GM19239 (cell line): ENCODE measurements around the gene ELP5.

ENCODE experiments used
- DNase-seq: peaks from one replicate; pipeline ENCODE4 v3.0.0; 2011; ENCODE audit warnings: low spot score; ENCODE audit not compliant: insufficient read length
- FAIRE-seq: peaks from 2 replicates; lab custom pipeline; 2011; peaks lifted over from hg19 to GRCh38; lab: Jason Lieb, UNC

ELP5 gene, protein sequence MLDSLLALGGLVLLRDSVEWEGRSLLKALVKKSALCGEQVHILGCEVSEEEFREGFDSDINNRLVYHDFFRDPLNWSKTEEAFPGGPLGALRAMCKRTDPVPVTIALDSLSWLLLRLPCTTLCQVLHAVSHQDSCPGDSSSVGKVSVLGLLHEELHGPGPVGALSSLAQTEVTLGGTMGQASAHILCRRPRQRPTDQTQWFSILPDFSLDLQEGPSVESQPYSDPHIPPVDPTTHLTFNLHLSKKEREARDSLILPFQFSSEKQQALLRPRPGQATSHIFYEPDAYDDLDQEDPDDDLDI

DNA sequence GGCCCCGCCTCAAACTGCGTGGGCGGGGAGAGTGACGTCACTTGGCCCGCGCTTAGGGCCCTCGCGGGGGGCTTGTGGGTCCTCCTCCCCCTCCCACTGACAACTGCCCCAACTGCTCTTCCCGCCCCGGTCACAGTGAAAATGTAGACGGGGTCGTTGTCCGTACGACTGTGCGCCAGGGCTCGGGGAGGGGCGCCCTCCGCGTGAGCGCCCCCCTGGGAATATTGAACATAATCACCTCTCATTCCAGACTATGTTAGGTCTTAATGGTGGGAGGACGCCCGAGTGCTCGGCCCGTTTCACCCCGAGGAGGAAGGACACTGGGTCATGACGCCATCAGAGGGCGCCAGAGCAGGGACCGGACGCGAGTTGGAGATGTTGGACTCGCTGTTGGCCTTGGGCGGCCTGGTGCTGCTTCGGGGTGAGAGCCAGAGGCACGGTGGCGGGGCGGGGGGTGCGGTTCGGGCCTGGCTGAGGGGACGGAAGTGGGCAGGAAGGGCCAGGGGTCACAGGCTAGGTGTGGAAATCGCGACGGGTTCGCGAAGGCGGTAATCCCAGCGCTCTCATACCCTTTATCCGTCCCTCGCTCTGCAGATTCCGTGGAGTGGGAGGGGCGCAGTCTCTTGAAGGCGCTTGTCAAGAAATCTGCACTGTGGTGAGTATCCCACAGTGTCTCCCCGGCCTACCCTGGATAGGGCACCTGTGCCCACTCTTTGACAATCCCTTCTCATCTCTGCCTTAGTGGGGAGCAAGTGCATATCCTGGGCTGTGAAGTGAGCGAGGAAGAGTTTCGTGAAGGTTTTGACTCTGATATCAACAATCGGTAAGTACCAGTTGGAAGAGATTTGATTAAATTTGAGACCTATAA is at the start of gene ELP5:
Gene ELP5 (plus strand): TSS at position 40 of the 868 bp plus-strand sequence. CDS start 336 bp downstream, at position 376.
- peak; percentile 91 for DNase-seq
- no peak for FAIRE-seq

DNA sequence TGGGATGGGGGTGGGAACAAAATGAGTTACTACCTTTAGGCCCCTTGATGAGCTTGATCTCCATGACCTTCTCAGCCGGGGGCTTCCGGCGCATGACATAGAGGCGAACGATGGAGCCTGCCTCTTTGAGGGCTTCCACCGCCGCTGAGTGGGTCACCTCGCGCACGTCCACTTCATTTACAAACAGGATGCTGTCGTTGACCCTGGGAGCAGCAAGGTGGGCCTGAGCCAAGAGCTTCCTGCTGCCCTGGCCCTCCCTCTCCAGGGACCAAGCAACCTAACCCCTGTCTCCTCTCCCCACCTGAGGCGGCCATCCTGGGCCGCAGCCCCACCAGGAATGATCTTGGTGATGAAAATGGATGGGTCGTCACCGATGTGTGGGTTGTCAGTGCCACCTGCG is 48.6 kb upstream of the ELP5 start:
- DNase-seq (no peak), FAIRE-seq (no peak)

DNA sequence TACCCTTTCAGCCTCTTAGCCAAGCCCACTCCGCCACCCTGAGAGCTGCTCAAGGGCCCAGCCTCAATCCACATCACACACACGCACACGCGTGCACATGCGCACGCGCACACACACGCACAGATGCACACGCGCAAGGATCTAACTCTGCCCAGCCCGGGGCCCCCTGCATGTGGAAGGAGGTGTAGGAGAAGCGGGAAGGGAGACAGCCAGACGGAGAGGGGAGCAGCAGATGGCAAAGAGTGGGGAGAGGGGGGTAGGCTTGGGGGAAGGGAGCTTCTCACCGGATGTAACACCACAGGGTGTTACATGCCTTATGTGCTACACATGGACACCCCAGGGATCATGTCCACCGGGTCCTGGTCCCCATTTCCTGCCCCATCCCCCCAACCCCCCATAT is 47.7 kb upstream of the ELP5 start:
- FAIRE-seq, result no peak
- DNase-seq, result no peak

- FAIRE-seq, result peak; percentile 99
- peak; percentile 99 for DNase-seq
These were observed 47.1 kb upstream of the ELP5 start for GRCh38 chr17:7204828-7205461.

DNA sequence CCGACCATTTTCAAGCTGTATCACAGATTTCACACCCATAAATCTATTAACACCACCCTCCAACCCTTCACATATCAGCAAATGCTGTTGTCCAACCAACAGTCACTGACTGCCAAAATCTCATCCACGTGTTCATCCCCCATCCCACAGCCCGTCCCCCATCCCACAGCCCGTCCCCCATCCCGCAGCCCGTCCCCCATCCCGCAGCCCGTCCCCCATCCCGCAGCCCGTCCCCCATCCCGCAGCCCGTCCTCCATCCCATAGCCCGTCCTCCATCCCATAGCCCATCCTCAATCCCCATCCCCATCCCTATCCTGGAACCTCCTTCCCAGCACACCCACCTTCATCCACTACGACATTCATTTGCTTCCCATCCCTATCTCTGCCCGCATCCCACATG is 46.5 kb upstream of the ELP5 start:
- no peak for FAIRE-seq

GRCh38 chr17:7207120-7208001 is 44.7 kb upstream of the ELP5 start:
- FAIRE-seq (no peak), DNase-seq (no peak)

More for the DNA sequence above, 46.5 kb upstream of the ELP5 start:
- no peak for DNase-seq

- DNase-seq (no peak), FAIRE-seq (no peak)
These were observed 43.9 kb upstream of the ELP5 start for GRCh38 chr17:7208027-7208571.

GRCh38 chr17:7208754-7209460 is 43.1 kb upstream of the ELP5 start:
- no peak for FAIRE-seq
- DNase-seq, result no peak

DNA sequence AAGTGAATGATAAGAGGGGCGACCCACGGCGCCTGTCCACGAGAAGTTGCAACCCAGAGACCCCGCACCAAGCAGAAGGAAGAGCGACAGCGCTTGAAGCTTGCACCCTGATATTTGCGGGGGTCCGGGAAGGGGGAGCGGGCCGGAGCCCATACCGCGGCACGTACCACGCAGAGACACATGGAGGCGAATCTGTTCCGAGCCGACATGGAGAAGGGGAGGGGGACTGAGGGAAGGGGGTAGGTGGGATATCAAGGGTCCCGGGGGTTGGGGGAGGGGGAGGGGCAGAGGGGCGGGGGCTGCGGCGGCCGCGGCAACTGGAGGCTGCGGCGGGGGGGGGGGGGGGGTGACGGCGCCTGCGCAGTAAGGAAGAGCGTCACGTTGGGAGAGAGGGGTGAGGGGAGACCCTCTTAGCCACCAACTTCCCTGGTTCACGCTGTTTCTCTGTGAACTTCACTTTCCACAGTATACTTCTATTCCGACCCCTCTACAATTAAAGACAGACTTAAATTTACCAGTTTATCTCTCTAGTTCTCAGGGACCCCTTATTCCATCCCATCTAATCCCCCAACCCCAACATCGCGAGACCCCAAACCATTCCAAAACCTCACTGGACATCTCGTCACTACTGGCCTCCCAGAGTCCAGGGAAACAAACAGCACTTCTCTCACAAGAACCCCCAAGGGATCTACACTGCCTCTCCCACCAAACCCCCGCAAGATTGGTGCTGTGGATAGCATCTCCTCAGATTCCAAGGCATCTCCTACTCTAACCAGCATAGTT is 40.3 kb upstream of the ELP5 start:
- no peak for FAIRE-seq
- no peak for DNase-seq

- no peak for DNase-seq
- no peak for FAIRE-seq
These were observed 38.1 kb upstream of the ELP5 start for GRCh38 chr17:7213895-7214299.

DNA sequence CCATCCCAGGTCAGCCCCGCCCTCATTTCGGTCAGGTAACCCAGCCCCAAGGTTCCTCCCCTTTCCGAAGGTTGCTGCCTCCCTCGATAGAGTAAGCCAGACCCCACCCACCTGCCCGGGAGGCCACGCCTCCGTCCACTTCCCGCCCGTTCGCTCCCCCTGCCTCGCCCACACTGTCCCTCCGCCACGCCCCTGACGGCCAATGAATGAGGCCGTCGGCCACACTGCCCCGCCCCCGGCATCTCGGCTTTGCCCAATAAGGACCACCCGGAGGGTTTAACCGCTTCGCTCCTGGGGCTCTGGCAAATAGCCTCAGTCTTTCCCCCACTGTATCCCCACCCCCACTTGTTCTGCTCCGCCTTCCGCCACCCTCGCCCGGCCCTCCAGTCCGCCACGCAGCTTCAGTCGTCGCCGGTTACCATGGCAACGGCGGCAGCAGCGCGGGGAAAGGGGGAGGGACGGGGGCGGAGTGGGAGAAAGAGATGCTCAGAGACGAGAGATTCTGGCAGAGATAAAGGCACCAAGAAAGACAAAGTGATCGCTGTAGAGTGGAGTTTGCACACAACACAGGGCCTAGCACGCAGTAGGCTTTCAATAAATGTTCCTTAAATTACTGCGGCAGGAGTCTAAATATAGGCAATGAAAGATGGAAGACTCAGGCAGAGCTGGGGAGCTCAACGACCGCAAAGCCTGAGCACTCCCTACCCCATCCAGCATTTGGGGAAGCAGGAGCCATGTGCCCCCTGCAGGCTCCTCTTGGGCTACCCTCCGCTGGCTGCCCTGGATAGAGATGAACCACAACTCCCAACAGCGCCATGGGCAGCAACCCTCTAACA is 37.5 kb upstream of the ELP5 start:
- FAIRE-seq, result peak; percentile 97
- peak; percentile 99 for DNase-seq

DNA sequence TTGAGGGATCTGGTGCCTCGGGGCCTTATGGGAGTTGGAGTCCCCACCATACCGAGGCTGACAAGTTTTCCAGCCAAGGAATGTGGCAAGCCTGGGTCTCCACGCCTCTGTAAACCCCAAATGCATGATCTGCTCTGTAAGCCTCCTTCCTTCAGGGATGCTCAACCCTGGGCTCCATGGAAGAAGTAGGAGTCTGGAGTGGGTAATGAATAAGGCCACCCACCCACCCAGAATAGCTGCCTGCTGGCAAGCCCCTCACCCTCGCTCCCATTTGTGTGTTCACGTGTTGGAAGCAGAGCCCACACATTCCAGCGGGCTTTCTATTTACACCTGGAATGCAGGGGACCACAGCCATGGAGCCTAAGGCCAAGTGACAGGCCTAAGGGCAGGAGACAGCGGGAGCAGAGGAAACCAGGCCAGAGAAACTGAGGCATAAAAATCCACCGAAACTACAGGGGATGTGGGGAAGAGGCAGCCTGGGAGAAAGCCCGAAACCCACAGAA is 36.8 kb upstream of the ELP5 start:
- DNase-seq, result no peak
- FAIRE-seq, result no peak

- FAIRE-seq, result no peak
- no peak for DNase-seq
These were observed 36.3 kb upstream of the ELP5 start for GRCh38 chr17:7215652-7216180.

GRCh38 chr17:7216242-7217112 is 35.5 kb upstream of the ELP5 start:
- no peak for DNase-seq
- FAIRE-seq, result no peak

DNA sequence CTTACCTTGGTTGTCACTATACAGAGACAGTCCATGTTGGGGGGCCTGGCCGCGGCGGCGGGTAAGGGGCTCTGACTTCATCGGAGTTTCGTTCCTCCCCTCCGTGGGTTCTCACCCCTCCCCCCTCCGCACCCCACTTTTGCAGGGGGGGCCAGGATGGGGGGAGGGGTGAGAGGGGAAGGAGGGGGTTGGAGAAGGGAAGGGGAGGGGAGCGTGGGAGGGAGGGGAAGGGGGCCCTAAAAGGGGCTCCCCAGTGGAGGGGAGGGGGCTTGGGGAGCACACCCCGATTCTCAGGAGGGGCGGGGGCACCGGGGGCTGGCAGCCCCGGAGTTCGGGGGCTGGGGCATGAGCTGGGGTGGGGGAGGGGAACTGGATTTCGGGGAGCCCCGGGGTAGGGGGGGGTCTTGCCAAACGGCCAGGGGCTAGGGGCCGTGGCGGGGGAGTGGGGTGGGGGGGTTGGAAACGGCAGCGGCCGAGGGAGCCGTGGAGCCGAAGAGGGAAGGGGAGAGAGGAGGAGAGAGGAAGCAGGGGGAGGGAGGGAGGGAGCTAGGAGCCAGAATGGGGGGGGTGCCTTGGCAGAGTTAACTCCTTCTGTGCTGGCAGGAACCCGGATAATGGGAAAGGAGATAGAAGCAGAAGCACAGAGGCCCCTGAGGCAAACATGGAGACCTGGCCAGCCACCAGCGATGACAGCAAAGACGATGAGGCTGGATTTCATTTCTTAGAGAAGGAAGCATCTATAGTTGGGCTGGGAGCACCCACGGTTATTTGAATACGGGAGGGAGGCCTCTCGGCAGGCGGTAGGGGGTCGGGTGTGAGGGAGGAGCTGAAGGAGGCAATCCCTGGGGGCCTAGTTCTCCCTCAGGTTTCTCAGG is 34.7 kb upstream of the ELP5 start:
- FAIRE-seq, result peak; percentile 66
- no peak for DNase-seq
